Esophagus squamous epithelium (tissue), 5 donors: ENCODE measurements around the gene ERN1. TPM values are rescaled to one million over a fixed set of nuclear protein-coding genes. Genes with fewer than 3 reads are reported as not detected.

Experiments used
- DNase-seq: peaks from one replicate; lab custom pipeline; 2025; lab: John Stamatoyannopoulos, UW
- H3K27ac ChIP-seq, 4 donors: fragments of 200-600 bp; sonication (generic); one replicate each; pipeline ENCODE4 v1.5.1; 2016 to 2019; ENCODE audit warnings: mild to moderate bottlenecking in 1 of 4
- H3K27me3 ChIP-seq, 4 donors: fragments of 200-600 bp; sonication (generic); 1 replicate in 3 of 4; 2 replicates in 1 of 4; pipeline versions ENCODE4 v1.5.1 to v1.6.0; 2017 to 2021; ENCODE audit warnings: antibody characterized with exemption in 1 of 4
- H3K36me3 ChIP-seq, 3 donors: fragments of 200-600 bp; sonication (generic); one replicate each; pipeline ENCODE4 v1.5.1; 2016 to 2019
- H3K4me1 ChIP-seq, 3 donors: fragments of 200-600 bp; sonication (generic); one replicate each; pipeline ENCODE4 v1.5.1; 2017 to 2019
- H3K4me3 ChIP-seq, 4 donors: fragments of 200-600 bp; sonication (generic); 1 replicate in 3 of 4; 2 replicates in 1 of 4; pipeline ENCODE4 v1.5.1; 2016 to 2019; ENCODE audit warnings: mild to moderate bottlenecking in 2 of 4, moderate library complexity in 1 of 4
- H3K9me3 ChIP-seq, 3 donors: fragments of 200-600 bp; sonication (generic); one replicate each; pipeline ENCODE4 v1.5.1; 2016 to 2019
- POLR2A ChIP-seq, 4 donors: fragments of 450-650 bp; IDR thresholded peaks; one replicate each; pipeline ENCODE4 v1.6.1; 2017; ENCODE audit warnings: antibody characterized with exemption in 4 of 4, mild to moderate bottlenecking in 4 of 4, moderate library complexity in 3 of 4
- WGBS, 2 donors: methylation state at CpG; one replicate each; pipeline ENCODE4 v1.1.5; 2018; 5-methylcytosine and 5-hydroxymethylcytosine counted together
- intact Hi-C: fragments of 100-400 bp; cut with DNase I; formaldehyde crosslinking; loops from one replicate; pipeline ENCODE4 v1.15.0; 2022
- total RNA-seq, 4 donors: library from RNA; depleted of rRNA; stranded (reverse); fragments of >200 nt; gene quantifications; one replicate each; pipeline ENCODE4 v1.1.0, GENCODE V29; 2016
- TF ChIP-seq, protein P1 (sequence below), 6 experiments: fragments of 450-650 bp in 4 of 6; fragments of 200-600 bp in 2 of 6; sonication (generic) in 2 of 6; IDR thresholded peaks; one replicate each; pipeline ENCODE4 v1.5.1; 2016 to 2019; ENCODE audit warnings: antibody characterized with exemption in 6 of 6, mild to moderate bottlenecking in 4 of 6, moderate library complexity in 4 of 6
- donor health status: DM: yes; HTN: yes; CAD: no.

The ERN1 gene
- total RNA-seq, 4 donors from 2014 or later = 9.2 to 19.1 (median 15.1) TPM

DNA sequence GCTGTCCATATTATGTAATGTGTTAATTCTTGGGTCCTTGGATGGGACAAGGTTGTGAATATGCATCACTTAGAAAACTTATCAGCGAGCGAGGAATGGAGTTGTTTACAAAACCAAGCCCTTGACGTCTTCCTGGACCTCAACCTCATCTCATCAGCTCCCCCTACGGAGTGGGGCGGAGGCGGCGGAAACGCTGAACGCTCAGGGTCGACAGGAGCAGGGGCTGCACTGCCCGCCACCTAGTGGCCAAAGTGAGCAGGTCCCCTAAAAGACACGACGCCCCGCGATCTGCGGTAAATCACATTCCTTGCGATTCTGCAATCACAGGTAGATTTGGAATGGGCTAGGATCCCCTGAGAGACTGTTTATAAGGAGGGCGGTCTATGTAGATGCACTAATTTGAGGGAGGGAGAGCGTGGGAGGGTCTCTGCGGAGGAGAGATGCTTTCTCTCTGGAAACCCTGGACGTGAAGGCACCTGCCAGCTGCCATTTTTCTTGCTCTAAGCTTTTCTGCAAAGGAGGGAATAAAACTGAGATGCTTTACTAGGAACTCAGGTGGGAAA lies 104.1 kb downstream of the ERN1 start:
- Histone ChIP-seq H3K9me3 (no peaks in the 10 kb centered on the region), H3K27ac (peak overlapping the region in 3 of 4 donors; percentile 10 to 52 (median 48)), H3K27me3 (no peaks in the 10 kb centered on the region), H3K36me3 (no peaks in the 10 kb centered on the region), H3K4me1 (peaks cover 0 to 20% (median 4%) of the 10 kb centered on the region in 3 donors), H3K4me3 (peak overlapping the region in 2 of 4 donors; percentile 21 to 50)
- TF ChIP-seq, protein P1, sequence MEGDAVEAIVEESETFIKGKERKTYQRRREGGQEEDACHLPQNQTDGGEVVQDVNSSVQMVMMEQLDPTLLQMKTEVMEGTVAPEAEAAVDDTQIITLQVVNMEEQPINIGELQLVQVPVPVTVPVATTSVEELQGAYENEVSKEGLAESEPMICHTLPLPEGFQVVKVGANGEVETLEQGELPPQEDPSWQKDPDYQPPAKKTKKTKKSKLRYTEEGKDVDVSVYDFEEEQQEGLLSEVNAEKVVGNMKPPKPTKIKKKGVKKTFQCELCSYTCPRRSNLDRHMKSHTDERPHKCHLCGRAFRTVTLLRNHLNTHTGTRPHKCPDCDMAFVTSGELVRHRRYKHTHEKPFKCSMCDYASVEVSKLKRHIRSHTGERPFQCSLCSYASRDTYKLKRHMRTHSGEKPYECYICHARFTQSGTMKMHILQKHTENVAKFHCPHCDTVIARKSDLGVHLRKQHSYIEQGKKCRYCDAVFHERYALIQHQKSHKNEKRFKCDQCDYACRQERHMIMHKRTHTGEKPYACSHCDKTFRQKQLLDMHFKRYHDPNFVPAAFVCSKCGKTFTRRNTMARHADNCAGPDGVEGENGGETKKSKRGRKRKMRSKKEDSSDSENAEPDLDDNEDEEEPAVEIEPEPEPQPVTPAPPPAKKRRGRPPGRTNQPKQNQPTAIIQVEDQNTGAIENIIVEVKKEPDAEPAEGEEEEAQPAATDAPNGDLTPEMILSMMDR (IDR thresholded peaks at IDR 0.05) = peak; percentile 86 to 98 (median 90)
- TF ChIP-seq POLR2A (IDR thresholded peaks at IDR 0.05) = no peak
- WGBS, 2 donors = 1 to 2% methylated on average over 13 to 15 of the region's 21 CpGs
- DNase-seq = peak; percentile 18
- intact Hi-C loops = loop anchor here (10.0 kb wide), 1 partner anchor 101 kb away; no protein-coding TSS in a partner anchor

DNA sequence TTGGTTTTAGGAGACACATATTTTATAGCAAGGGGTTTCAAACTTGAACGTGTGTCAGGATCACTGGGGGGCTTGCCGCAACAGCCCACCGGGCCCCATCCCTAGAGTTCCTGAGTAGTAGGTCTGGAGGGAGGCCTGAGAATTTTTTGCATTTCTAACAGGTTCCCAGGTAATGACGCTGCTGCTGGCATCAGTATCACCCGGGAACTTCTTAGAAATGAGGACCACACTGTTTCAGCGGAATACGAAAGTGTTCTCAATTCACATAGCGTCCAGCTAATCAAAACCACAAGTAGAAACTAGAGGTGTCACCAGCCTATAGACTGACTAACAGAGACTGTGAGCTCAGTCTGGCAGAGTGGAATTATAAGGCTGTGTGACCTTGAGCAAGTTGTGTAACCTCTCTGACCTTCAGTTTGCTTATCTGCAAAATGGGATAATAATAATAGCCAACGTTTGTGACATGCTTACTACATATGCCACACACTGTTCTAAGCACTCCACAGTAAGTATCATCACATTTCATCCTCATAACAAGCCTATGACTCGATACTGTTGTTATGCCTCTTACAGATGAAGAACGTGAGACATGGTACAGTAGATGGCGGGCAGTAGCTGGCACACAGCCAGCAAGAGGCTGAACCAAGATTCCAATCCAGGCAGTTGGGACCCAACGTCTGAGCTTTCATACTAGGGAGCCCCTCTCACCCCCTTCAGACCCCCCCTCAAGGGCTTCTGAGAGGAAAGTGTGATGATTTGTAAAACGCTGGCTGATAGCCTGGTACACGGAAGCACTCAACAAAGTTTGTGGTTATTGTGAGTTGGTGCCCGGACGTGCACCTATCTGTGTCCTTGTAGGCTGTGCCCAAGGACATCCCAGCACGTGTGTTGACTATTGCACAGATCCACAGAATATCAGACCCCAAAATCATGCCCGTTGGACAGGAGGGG lies 104.9 kb downstream of the ERN1 start:
- Histone ChIP-seq H3K27ac (peak overlapping the region in 3 of 4 donors; percentile 10 to 52 (median 48)), H3K9me3 (no peaks in the 10 kb centered on the region), H3K27me3 (no peaks in the 10 kb centered on the region), H3K4me3 (peak overlapping the region in 1 of 4 donors; percentile 50), H3K36me3 (no peaks in the 10 kb centered on the region), H3K4me1 (peaks cover 0 to 26% (median 4%) of the 10 kb centered on the region in 3 donors)
- intact Hi-C loops = loop anchor here (10.0 kb wide), 1 partner anchor 100 kb away; no protein-coding TSS in a partner anchor
- no peak for DNase-seq
- 59 to 66% methylated on average over 10 to 14 of the region's 19 CpGs for WGBS, 2 donors
- TF ChIP-seq, protein P1 (IDR thresholded peaks at IDR 0.05) = no peak

DNA sequence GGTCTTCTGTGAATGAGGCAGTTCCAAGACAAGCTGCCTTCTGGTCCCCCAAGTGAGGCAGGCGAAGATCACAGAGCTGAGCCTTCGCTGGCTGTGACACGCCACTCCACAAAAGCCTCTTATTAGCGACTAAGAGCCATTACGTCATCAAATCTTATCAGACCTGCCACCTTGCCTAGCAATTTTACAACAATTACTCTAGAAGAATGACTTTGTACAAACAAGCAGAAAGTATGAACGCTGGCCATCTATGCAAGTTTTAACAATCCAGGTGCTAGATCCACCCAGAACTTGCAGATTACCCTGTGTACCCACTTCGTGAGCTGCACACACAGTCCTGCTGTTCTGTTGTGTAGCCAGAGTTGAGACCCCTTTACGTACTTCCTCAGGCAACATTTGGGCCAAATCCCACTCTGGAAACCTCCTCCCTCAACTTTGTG lies 105.7 kb downstream of the ERN1 start:
- peak overlapping the region in 1 of 4 donors; percentile 1 for H3K27ac ChIP-seq
- peaks cover 0 to 29% (median 4%) of the 10 kb centered on the region in 3 donors for H3K4me1 ChIP-seq
- no peaks in the 10 kb centered on the region for H3K27me3 ChIP-seq
- H3K36me3 ChIP-seq = no peaks in the 10 kb centered on the region
- no peaks in the 10 kb centered on the region for H3K9me3 ChIP-seq
- TF ChIP-seq, protein P1 (IDR thresholded peaks at IDR 0.05) = no peak
- TF ChIP-seq POLR2A (IDR thresholded peaks at IDR 0.05) = no peak
- intact Hi-C loops = loop anchor here (10.0 kb wide), 1 partner anchor 99 kb away; no protein-coding TSS in a partner anchor
- WGBS, 2 donors = 63 to 66% methylated on average over 8 of the region's 8 CpGs
- no peak overlapping the region for H3K4me3 ChIP-seq
- DNase-seq = no peak

DNA sequence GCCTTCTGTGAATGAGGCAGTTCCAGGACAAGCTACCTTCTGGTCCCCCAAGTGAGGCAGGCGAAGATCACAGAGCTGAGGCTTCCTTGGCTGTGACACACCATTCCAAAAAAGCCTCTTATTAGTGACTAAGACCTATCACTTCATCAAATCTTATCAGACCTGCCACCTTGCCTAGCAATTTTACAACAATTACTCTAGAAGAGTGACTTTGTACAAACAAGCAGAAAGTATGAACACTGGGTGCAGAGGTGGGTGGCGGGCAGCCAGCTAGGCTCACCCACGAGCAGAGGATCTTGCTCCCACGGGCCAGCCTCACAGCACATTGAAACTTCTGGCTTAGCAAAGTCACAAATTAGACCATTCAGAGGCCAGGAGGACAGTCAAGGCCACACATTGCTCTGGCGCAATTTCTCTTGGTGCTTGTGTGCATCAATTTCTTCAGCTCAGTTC lies 107.3 kb downstream of the ERN1 start:
- Histone ChIP-seq H3K27ac (no peak overlapping the region), H3K9me3 (no peaks in the 10 kb centered on the region), H3K27me3 (no peaks in the 10 kb centered on the region), H3K4me3 (no peak overlapping the region), H3K4me1 (peaks cover 0 to 29% (median 4%) of the 10 kb centered on the region in 3 donors), H3K36me3 (no peaks in the 10 kb centered on the region)
- intact Hi-C loops = loop anchor here (10.0 kb wide), 1 partner anchor 98 kb away; no protein-coding TSS in a partner anchor
- 67 to 76% methylated on average over 2 to 5 of the region's 5 CpGs for WGBS, 2 donors
- no peak for DNase-seq
- TF ChIP-seq, protein P1 (IDR thresholded peaks at IDR 0.05) = no peak
- TF ChIP-seq POLR2A (IDR thresholded peaks at IDR 0.05) = no peak
